HG03135 (cell line): Measurements from ENCODE around the gene ZFYVE9.
"Not testable (repeated sequence)": the region's sequence is repeated elsewhere in the genome, so short reads cannot be mapped to it uniquely, and the experiment has no call there.

Experiments
- ATAC-seq: cut with Tn5 transposase; IDR thresholded peaks from one replicate; pipeline ENCODE4 v1.9.1; 2021; ENCODE audit warnings: mild to moderate bottlenecking, moderate library complexity; ENCODE audit not compliant: unreplicated experiment

ZFYVE9 gene

DNA sequence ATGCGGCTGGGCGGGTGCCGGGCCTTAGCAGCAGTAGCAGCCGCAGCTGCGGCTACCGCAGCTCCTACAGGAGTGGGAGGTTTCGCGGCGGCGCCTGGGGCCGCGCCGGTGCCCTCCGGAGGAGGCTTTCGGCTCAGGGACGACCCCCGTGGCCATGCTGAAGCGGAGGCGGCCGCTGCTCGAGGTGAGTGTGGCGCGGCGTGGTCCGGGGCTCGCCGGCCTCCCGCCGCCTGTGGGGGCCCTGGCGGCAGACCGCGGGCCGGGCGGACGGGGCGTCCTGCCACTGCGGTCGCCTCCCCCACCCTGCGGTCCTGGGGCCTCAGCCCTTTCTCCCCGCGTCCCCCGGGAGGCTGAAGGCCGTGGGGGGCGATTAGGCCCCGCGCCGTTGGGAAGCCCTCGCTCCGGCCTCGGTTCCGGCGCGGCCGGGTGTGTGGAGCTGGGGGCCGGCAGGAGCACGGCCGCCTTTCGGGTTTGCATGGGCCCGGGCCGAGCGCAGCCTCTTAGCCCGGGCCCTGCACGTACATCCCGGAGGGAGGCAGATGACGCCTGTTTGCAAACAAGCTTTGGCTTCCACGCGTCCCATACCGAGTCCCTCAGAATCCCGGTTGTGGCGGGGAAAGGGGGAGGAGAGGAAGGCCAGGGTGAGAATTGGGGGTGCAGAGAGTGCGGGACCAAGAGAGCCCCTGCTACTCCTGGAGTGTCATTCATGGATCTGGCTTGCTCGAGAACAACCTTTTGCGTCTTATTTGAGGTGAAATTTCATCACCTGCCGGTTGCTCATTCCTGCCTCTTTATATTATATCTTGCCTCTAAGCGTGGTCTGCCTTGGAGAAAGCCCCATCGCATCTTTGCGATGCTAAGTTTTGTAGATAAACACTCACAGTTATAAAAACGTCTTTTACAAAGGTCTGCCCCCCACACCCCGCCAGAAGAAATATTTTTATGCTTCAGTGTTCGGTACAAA, 613 bp downstream of the ZFYVE9 start:
- peak; percentile 45 for ATAC-seq

GRCh38 chr1:52145137-52145536, 3.2 kb downstream of the ZFYVE9 start:
- no peak for ATAC-seq

GRCh38 chr1:52150445-52150844, 8.6 kb downstream of the ZFYVE9 start:
- ATAC-seq = not testable (repeated sequence)

DNA sequence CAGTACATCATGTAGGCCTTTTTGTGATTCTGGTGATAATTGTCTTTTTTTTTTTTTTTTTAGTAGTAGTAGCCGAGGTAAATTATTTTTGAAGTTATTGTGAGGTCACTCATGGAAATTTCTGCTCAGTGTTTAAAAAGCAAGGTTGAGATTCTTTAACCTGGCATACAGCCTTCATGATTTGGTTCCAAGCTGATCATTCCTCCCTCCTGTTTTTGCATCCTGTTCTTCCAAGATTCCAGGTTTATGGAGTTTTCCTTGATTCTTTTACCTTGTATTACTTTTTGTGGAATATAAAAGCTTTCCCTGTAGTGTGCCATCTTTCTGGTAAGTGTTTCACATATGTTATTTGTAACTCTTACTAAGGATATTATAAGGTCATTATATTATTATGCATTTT, 9.1 kb downstream of the ZFYVE9 start:
- no peak for ATAC-seq

GRCh38 chr1:52152572-52152971, 10.7 kb downstream of the ZFYVE9 start:
- no peak for ATAC-seq

DNA sequence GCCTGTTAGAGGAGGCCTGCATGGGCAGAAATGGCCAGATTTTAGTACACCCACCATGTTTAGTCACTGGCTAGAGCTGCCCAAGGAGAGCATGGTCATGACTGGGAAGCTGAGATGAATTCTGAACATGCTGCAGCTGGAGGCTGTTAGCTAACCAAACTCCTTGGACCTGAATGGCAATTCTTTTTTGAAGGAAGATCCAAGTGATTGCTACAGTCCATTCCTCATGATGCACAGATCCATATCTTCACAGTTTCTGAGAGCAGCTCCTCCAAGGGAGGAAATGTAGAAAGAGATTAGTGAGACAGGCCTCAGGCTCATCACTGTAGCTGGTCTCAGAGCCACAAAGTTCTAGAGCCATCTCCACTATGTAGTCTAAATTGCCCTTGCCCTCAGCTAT, 11.1 kb downstream of the ZFYVE9 start:
- no peak for ATAC-seq

DNA sequence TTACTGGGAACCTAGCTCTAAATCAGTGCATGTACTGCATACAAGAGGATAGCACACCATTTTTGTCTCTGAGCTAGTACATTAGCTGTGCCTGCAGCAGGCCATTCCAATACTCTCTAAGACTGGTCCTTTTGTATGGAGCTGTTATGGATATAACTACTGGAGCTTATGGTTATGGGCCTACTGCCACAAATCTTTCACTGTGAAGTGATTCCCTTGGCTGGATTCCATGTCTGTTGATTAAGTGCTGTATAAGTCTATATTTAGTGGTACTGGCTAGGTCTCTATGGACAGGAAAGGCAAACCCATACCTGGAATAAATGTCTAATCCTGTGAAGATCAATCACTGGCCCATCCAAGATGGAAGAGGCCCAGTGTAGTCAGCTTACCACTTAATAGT, 12.0 kb downstream of the ZFYVE9 start:
- ATAC-seq = no peak

DNA sequence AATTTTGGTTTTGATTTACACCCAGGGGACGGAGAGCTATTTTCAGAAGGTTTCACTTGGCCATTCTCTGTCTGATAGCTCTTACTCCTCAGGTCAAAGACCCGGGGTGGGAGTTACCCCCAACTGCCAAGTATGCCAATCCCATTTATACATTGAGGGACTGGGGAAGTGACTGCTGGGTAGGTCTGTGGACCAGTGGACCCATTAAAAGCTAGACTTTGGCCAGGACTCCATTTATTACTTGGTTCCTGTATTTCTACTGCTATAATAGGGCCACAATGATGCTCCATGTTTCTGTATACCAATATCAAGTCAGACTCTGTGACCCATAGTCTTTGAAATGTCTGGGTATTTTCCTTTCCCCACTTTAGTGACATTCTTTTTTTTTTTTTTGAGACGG, 14.6 kb downstream of the ZFYVE9 start:
- no peak for ATAC-seq

- ATAC-seq = no peak
Observed at GRCh38 chr1:52157582-52157981, 15.7 kb downstream of the ZFYVE9 start.

- ATAC-seq = no peak
Observed at GRCh38 chr1:52158218-52158617, 16.3 kb downstream of the ZFYVE9 start.

- ATAC-seq = no peak
Observed at GRCh38 chr1:52159033-52159789, 17.3 kb downstream of the ZFYVE9 start.

- no peak for ATAC-seq
Observed at GRCh38 chr1:52162947-52163346, 21.1 kb downstream of the ZFYVE9 start.

- no peak for ATAC-seq
Observed at GRCh38 chr1:52164604-52165003, 22.7 kb downstream of the ZFYVE9 start.

- no peak for ATAC-seq
Observed at GRCh38 chr1:52166996-52167753, 25.3 kb downstream of the ZFYVE9 start.

DNA sequence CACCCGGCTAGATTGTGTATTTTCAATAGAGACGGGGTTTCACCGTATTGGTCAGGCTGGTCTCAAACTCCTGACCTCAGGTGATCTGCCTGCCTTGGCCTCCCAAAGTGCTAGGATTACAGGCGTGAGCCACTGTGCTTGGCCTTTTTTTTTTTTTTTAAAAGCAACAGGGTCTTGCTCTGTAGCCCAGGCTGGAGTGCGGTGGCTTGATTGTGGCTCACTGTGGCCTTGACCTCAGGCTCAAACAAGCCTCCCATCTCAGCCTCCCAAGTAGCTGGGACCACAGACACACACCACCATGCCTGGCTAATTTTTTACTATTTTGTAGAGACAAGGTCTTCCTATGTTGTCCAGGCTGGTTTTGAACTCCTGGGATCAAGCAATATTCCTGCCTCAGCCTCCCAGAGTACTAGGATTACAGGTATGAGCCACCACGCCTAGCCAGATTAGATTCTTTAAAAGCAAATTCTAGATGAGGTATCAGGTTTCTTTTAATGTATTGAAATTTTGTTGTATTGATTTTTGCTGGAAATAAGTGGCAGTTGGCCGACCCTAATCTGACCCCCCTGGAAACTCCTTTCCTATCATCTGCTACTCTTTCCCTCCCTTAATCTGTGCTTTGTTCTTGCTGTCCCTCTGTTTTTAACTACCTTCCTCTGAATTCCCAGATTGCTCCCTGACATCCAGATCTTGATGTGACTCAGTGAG, 26.6 kb downstream of the ZFYVE9 start:
- no peak for ATAC-seq

GRCh38 chr1:52171149-52171548, 29.3 kb downstream of the ZFYVE9 start:
- not testable (repeated sequence) for ATAC-seq

DNA sequence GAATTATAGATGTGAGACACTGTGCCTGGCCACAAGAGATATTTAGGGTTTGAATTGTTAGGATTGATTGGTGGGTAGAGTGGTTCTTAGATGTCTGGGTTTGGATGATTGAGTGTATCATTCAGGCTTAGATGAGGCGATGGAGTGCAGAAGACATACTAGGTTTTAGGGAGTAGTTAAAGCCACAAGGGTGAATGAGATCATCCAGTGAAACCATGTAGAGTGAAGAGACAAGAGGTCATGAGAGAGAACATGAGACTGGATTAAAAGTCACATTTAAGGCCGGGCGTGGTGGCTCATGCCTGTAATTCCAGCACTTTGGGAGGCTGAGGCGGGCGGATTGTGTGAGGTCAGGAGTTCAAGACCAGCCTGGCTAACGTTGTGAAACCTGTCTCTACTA, 37.2 kb downstream of the ZFYVE9 start:
- no peak for ATAC-seq

DNA sequence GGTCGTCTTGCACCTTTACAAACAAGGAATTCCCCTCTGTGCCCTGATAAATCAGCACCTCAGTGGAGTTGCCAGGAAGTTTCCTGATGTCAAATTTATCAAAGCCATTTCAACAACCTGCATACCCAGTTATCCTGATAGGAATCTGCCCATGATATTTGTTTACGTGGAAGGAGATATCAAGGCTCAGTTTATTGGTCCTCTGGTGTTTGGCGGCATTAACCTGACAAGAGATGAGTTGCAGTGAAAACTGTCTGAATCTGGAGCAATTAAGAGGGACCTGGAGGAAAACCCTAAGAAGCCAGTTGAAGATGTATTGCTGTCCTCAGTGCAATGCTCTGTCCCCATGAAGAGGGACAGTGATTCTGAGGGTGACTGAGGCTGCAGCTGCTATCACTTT, 38.3 kb downstream of the ZFYVE9 start:
- no peak for ATAC-seq

DNA sequence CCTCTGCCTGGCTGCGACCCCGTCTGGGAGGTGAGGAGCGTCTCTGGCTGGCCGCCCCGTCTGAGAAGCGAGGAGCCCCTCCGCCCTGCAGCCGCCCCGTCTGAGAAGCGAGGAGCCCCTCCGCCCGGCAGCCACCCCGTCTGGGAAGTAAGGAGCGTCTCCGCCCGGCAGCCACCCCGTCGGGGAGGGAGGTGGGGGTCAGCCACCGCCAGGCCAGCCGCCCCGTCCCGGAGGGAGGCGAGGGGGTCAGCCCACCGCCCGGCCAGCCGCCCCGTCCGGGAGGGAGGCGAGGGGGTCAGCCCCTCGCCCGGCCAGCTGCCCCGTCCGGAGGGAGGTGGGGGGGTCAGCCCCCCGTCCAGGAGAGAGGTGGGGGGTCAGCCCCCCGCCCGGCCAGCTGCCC, 39.9 kb downstream of the ZFYVE9 start:
- not testable (repeated sequence) for ATAC-seq

DNA sequence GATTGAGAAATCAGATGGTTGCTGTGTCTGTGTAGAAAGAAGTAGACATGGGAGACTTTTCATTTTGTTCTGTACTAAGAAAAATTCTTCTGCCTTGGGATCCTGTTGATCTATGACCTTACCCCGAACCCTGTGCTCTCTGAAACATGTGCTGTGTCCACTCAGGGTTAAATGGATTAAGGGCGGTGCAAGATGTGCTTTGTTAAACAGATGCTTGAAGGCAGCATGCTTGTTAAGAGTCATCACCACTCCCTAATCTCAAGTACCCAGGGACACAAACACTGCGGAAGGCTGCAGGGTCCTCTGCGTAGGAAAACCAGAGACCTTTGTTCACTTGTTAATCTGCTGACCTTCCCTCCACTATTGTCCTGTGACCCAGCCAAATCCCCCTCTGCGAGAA, 40.4 kb downstream of the ZFYVE9 start:
- not testable (repeated sequence) for ATAC-seq
